Stimulated activated CD8-positive, alpha-beta memory T cell treated with anti-CD3 and anti-CD28 coated beads, Interleukin-12 subunit alpha, Interleukin-12 subunit beta, amount 100 ng/mL, for 24 hours (primary cell): ENCODE measurements around the gene MYBPC3.

Experiments used
- DNase-seq: peaks from one replicate; pipeline ENCODE4 v3.0.0-alpha.2; 2020; ENCODE audit errors: extremely low read depth

MYBPC3 gene

DNA sequence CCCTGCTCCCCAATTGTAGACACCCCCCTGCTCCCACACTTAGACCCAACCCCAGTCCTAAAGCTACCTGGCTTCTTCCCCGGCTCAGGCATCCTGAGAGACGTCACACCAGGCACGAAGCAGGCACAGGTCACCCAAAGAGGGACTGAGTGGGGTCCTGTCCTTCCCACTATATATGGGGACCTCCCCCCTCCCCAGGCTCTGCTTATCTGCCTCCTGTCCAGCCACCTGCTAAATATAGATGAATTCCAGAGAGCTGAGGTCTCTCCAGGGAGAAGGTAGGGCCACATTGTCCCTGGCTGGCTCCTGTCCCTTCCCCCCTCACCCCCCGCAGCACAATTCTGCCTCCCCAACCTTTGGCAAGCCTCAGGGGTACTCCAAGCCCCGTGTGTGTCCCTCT, at the start of gene MYBPC3:
MYBPC3 (minus strand) TSS at position 147 of the 400 bp plus-strand sequence; CDS start at position 92, 55 bp downstream.
- no peak for DNase-seq

DNA sequence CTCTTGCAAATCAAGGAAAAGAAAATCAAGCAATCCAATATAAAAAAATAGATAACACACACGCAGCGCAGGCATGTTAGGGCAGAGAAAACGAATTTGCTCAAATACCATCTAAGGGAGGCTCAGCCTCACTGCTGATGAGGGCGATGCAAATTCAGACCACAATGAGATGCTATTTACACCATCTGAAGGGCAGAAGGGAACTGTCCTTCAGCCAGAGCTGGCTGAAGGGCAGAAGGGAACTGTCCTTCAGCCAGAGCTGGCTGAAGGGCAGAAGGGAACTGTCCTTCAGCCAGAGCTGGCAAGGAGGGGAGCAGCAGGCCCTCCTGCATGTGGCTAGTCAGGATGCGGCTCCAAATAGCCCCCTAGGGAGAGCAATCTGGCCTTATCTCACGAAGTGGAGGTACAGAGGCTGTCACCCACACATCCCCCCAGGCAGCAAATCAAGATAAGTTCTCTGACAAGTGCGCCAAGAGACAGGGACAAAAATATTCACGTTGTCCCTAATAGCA, 48.3 kb upstream of the MYBPC3 start:
- no peak for DNase-seq

DNA sequence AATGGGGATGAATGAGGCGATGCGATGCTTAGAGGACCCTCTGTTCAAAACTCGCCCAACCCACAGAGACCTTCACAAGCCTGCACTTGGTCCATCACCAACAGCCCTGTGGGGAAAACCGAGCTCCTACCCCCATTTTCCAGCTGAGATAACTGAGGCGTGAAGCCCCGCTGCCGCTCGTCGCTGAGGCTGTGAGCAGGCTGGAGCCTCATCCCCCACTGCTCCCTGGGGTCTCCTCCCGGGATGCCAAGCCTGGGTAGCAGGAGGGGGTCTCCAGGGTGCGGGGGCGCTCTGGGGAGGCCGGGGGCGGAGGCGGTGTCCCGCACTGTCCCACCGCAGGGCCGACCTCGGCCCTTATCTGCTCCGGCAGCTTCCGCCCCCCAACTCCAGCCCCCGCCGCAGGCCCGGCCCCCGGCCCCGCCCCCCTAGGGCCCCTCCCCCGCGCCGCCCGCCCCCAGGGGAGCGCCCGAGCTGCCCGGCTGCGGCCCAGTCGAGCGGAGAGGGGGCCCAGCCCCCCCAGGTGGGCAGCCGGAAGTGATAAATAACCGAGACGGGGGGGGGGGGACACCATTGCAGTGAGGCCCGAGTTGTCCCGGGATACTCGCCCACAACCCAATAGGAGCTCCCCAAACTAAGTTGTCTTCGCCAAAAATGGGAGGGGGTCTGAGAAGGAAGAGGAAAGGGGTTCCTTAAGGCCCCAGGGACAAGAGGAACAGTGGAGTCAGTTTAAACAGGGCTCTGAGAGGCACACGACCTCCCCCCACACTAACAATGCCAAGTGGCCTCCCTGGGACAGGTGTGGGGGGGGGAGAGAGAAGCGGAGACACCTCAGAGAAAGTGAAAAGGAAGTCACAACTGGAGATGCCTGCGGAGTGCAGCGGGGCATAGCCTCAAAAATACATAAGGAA, 47.6 kb upstream of the MYBPC3 start:
- DNase-seq: no peak

DNA sequence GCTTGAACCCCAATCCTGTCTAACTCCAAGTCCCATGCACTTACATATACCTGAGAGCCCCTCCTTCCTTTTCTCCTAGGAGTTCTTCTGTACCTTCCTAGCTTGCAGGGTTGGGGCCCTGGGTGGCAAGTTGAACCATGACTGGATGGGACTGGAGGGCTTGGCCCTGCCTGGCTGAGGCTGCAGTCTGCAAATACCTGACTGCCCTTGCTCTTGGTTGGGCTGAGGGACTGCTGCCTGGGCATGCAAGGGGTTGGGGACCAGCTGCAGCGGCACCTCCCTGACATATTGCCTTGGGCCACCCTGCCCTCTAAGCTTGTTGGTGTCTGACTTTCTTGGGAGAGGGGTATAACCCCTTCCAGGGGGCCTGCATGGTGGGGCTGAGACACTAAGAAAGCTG, 46.0 kb upstream of the MYBPC3 start:
- DNase-seq: no peak

DNA sequence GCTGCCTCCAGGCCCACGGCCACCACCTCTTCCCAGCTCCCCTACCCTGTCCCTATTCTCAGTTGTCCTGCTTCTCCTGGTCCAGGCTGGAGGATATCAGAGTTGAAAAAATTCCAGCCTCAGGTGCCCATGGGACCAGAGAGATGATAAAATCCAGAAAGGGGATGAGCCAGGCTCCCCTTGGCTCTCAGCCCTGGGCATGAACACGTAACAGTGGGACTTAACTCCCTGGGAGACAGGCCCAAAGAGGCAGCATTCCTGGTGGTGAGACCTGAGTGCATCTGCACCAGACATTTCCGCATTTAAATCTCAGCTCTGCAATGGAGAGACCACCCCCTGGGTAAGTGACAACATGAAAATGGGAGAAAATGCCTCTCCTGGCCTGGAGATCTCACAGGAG, 45.5 kb upstream of the MYBPC3 start:
- DNase-seq: no peak

DNA sequence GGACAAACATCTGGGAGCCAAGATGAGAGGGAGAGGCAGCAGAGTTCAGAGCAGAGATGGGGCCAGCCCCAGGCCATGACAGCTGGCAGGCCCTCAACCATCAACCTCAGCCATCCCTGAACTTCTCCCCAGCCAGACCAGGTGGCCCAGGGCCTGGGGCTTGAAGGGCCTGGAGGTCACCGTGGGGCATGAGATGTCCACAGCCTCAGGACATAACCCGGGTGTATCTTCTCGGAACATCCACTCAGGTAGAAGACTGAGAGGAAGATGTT, 43.5 kb upstream of the MYBPC3 start:
- no peak for DNase-seq

DNA sequence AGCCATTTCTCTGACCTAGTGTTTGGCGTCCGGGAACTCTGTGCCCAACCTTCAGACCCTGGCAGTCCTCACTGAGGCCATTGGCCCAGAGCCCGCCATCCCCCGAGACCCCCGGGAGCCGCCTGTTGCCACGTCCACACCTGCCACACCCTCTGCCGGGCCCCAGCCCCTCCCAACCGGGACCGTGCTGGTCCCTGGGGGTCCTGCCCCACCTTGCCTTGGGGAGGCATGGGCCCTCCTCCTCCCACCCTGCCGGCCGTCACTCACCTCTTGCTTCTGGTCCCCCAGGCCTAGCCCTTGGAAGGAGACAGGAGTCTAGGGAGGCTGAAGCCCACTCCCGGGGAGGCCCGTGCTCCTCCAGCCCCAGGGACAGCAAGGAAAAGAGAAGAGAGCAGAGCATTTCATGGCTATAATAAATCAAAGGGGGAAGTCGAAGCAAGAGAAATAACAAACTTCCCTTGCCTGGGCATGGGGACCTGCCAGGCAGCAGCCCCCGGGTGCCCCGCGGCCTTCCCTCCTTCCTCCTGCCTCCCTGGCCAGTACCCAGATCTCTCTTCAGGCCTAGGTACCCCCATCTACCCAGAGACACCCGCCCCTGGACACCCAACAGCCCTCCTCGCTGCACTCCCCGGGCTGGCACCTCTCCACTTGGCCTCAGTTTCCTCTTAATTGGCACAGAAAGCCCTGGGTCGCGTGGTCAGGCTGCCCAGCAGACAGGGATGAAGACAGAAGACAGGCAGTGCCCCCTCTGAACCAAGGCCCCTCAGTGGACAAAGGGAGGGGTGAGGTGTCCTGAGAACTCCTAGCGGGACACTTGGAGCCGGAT, 42.9 kb upstream of the MYBPC3 start:
- no peak for DNase-seq

DNA sequence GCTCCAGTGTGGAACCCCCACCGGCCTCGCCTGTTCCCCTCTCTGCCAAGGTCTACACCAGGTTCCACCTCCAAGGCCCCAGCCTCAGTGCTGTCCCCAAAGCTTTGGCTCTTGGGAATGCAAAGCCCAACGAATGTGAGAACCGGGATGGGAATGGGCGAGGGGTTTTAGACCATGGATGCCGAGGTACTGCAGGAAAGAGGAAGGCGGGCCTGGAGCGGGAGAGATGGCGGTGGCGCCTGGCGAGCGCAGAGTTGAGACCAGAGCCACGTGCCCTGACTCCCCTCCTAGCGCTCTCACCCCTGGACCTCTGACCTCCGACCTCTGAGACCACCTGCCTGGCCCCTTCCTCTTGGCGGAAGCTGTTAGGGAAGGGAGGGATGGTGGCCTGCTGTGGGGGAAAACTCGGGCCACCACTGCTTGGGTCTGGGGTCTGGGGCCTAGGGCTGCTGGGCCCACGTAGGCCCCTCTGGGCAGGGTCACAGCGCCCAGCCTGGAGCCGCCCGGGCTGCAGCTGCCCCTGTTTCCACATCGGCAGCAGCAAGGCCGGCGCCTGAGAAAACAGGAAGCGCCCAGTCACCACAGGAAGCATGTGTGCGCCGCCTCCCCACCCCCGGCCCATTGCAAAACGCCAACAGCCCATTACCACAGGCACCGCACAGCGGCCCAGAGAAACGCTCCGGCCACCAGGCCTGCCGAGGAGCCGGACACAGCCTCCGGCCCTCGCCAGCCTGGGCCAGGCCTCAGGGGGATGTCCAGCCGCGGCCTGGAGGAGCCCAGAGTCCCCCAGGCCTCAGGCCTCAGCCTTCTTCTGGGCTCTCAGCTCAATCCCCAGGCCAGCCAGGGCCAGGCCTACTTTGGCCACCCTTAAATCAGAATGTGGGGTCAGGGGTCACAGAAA, 42.1 kb upstream of the MYBPC3 start:
- no peak for DNase-seq

DNA sequence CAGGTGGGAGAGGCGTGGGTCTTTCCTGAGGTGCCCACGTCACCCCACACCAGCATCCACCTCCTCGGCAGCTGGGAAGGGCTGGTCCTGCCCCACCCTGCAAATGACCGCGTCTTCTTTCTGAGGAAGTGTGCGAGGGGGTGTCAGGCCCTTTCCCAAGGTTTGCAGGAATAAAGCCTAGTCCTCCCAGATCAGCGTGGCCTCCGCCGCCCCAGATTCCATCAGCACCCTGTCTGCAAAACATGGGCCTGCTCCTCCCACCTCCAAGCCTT, 41.5 kb upstream of the MYBPC3 start:
- no peak for DNase-seq

DNA sequence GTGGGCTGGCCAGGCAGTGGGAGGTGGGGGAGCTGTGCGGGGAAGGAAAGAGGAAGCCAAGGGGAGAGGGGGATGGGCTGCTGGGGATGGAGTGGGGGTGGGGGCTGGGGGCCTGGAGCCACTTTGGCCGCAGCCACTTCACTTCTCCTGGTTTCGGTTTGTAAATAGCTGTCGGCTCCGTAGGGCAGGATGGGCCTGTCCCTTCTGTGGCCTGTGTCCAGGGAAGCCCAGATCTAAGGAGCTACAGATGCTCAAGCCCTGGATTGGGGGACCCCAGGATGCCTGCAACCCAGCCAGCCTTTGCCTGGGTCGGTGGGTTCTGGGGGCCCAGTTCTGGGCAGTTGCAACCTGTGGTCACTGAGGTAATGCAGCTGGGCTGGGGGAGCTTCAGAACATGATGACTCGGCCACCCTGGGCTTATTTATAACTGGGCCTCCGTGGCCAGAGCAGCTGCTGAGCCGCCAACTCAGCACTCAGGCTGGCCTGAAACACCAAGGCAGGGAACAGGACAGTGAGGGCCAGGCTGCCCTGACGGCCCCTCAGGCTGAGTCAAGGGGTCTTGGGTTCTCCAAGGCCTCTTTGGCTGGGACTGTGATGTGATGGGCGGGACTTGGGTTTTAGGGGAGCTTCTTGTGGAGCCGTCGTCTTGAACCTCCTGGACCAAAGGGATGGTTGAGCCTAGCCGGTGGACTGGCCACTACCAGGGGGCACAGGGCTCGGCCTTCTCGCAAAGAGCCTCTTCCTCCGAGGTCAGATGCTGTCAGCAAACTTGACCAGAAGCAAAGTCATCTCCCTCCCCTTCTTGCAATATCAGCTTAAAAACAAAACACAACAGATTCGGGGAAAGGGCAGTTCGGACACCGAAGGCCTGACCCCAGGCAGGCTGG, 40.9 kb upstream of the MYBPC3 start:
- no peak for DNase-seq

DNA sequence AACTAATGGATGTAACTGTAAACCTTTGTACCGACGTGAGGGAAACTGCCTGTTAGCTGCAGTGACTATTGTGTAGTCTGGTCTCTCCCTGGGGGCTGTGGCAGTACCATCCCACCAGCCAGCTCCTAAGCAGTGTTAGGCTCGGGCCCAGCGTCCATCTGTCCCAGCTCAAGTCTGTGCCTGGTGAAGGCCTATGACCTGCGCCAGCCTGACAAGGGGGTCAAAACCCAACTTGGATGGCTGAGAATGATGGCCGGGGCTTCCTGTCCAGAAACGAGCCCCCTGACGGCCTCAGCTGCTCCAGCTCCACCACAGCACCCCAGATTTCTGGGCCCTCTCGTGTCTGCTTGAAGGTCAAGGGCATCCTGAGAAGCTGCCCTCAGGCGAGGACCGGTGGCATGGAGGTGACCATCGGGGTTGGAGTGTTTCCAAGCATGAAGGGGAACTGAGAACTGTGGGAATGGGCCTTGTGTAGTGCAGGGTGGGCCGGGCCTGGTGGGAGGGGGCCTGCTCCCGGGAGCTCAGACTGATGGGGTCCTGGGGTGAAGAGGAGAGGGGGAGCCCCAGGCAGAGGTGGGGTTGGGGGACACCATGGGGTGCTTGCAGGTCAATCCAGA, 40.2 kb upstream of the MYBPC3 start:
- DNase-seq: no peak

DNA sequence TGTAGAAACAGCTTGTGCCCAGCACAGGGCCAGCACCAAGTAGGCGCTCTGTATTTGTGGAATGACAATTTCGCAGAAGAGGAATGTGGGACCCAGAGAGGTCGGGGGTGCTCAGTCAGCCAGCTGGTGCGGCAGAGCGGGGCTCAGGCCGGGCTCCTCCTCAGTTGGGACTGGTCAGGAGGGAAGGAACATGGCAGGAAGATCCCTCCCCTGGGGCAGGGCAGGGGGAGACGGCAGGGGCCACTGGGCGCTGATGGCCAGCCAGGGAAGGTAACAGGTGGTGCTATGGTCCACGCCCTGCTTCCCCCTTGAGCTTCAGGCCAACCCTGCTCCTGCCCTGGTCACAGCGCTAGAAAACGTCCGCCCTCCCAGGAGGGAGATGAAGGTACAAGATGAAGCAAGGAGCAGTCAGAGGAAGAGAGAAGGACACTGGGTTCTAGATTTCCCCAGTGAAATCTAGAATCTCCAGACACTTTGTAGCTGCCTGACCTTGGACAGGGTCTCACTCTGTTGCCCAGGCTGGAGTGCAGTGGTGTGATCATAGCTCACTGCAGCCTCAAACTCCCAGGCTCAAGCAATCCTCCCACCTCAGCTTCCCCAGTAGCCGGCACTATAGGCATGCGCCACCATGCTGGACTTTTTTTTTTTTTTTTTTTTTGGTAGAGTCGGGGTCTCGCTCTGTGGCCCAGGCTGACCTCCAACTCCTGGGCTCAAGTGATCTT, 39.4 kb upstream of the MYBPC3 start:
- DNase-seq: no peak

DNA sequence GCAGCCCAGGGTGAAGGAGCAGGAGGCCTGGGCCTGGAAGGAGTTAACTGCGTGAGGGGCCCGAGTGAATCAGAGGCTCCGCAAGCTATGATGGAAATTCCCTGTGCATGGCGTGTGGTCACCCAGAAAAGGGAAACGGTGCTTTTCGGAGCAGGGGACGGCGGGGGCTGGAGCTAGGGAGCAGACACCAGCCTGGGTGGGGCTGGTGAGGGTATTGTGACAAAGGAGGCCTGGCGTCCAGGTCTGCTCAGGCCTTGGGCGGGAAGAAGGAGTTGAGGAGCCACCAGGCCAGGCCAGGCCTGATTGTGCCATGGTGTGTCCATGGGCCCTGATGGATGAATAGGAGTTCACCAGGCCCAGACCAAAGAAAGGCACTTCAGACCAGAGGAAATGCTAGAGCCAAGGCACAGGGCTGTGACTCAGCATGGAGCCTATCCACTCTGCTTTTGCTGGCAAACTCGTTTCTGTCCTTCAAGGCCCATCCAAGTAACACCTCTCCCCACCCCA, 38.6 kb upstream of the MYBPC3 start:
- DNase-seq: no peak

DNA sequence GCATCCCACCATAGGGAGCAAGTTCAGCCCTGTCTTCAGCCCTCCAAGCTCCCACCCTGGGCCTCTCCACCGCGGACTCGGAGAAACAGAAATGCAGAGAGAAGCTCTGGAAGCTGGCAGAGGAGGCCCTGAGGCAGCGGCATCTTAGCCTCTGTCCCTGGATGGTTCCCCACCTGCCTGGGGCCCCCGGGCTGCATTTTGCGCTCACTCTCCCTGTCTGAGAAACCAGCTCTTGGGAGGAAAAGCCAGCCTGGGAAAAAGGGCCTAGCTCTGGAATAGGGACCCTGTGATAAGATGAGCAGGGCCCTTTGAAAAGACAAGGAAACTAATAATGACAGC, 37.9 kb upstream of the MYBPC3 start:
- DNase-seq: no peak

DNA sequence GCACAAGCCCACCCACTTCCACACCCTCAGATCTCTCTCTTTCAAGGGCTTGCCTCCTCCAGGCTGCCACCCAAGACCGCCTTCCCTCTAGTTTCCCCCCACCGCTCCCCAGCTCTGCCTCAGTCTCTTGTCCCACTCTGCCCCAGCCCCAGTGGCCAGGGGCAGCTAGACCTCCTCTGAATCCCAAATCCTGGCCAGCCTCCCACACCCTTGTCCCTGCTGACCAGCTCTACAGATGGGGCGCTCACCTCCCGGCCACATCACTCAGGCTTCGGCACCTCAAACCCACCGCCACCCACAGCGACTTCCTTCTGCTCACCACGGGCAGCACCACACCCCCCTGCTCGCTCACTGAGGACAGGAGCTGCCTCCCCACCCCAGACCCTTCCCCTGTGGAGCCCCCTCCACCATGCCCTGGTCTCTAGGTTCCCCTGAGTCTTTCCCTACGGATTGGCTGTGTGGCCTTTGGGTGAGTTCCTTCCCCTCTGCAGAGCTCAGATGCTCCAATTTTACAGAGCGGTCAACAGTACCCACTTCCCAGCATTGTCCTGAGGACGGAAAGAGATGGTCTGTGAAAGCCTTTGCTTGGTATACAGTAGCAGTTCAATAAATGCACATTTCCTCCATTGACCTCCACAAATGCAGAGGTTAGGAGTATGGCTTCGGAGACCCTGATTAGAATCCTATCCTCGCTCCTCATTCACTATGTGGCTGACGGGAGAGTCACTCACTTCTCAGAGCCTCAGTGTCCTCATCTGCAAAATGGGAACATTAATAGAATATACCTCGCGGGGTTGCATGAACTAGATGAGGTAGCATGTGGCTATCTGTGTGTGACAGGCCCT, 37.3 kb upstream of the MYBPC3 start:
- DNase-seq: no peak

DNA sequence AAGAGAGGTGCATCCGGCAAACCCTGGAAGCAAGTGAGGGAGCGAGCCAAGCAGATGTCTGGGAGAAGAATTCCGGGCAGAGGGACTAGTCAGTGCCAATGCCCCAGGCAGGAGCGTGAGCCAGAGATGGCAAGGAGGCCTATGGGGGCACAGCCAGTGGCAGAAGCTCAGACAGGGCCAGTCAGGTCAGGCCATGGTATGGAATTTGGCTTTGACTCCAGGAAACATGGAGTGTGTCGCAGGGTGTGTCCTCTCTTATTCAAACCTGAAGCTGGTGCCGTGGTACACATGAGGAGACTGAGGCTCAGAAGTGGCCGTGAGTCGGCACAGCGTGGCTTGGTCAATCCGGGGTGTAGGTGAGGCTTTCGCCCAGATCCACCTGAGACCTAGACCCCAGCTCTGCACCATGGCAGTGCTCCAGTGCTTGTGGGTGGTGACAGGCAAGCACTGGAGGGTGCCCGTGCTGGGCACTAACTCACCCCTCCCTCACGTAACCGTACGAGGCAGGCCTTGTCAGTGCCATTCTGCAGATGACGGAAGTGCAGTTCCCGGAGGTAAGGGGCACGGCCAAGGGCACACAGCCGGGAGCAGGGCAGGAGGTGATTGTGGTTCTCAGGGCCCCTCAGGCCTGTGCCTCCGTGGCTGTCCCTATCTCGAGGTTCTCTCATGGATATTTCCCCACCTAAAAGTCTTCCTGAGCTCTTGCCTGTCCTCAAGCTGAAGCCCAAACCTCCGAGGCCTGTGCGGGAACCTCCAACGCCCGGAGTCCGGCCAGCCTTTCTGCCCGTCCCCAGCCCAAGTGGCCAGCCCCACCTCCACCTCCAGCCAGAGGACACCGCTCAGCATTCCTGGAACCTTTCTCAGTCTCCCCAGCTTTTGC, 36.4 kb upstream of the MYBPC3 start:
- no peak for DNase-seq

DNA sequence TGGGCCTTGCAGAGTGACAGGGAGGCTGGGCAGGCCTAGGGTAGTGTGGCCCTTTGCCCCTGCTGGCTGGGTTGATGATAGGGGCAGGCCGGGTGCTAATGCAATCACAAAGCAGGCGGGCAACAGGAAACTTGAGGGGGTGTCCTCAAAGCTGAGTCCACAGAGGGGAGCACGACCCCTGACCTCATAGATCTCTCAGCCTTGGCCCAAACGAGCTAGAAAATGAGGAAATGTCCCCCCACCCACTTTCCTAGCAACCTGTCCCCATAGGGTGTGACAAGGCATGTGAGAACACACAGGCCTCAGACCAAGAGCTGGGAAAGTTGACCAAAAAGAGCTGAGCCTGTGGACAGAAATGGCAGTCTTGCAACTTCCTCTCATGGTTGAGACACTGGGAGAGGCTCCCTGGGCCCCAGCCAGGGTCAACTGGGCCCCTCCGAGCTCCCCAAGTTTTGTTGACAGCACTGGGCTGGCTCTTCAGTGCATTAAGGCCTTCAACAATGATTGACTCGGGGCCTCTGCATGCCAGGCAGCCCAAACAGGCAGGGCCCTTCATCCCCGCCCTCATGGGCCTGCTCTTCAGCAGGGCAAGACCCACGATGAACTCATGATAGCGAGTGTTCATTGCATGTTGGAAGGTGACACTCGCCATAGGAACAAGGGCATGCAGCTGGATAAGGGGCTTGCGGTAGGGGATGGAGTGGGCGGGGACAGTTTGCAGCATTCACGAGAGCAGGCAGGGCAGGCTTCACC, 35.6 kb upstream of the MYBPC3 start:
- no peak for DNase-seq
